ENCODE data around the gene SLC6A11. TPM values are rescaled to one million over a fixed set of nuclear protein-coding genes. Genes with fewer than 3 reads are reported as not detected.

The SLC6A11 gene
- total and polyA plus RNA-seq, 9 donors: under 0.01 to 0.33 (median 0.07) TPM; not detected in 2

DNA sequence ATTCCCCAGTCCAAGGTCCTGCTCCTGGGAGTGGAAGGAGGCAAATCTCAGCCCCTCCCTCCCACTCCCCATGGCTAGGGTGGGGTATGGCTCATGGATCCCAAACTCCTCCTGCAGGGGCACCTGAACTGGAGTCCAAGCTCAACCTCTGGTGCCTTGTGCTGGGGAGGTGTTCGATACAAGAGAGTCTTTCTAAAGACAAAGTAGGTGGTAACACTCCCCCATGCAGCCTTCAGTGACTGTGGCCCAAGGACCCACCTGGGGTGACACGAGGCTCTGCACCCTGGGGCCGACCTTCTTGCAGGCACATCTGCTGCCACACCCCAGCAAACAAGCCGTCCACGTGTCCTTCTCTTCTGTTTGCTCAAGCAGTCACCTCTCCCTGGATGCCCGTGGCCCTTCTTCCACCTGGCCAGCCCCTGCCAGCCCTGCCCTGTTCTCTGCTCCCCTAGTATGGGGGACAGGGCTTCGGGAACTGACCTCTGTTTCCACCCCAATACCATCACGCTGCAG is 36.7 kb upstream of the SLC6A11 start:
- Histone ChIP-seq H3K9me3 (no peaks in the 10 kb centered on the region), H3K36me3 (no peaks in the 10 kb centered on the region), H3K4me3 (no peak overlapping the region), H3K4me1 (ENCODE audit: insufficient read depth) (no peaks in the 10 kb centered on the region), H3K27me3 (no peaks in the 10 kb centered on the region), H3K27ac (no peak overlapping the region)
- 72 to 74% (median 73%) methylated on average over 8 of the region's 8 CpGs for WGBS, 3 donors
- no peak for DNase-seq
- intact Hi-C loops (cut with DNase I): no loop called here
- TF ChIP-seq EP300 (IDR thresholded peaks at IDR 0.05) (no peak), POLR2A (IDR thresholded peaks at IDR 0.05) (no peak)
- TF ChIP-seq, protein P1, sequence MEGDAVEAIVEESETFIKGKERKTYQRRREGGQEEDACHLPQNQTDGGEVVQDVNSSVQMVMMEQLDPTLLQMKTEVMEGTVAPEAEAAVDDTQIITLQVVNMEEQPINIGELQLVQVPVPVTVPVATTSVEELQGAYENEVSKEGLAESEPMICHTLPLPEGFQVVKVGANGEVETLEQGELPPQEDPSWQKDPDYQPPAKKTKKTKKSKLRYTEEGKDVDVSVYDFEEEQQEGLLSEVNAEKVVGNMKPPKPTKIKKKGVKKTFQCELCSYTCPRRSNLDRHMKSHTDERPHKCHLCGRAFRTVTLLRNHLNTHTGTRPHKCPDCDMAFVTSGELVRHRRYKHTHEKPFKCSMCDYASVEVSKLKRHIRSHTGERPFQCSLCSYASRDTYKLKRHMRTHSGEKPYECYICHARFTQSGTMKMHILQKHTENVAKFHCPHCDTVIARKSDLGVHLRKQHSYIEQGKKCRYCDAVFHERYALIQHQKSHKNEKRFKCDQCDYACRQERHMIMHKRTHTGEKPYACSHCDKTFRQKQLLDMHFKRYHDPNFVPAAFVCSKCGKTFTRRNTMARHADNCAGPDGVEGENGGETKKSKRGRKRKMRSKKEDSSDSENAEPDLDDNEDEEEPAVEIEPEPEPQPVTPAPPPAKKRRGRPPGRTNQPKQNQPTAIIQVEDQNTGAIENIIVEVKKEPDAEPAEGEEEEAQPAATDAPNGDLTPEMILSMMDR (IDR thresholded peaks at IDR 0.05): no peak

DNA sequence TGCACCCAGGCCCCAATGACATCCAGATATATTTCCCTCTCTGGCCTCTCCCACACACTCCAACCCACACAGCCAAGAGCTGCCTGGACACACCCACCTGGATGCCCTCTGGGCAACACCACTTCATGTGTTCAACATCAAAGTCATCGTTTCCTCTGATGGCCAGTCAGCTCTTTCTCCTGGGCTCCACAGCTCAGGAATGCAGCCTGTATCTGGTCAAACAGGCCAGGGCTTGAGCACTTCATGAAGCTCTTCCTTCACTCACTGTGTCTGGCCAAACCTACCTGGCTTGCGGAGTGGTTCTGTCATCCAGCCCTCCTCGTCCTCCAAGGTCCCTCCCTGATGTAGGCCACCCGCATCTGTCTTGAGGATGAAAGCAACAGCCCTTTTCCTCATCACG is 35.8 kb upstream of the SLC6A11 start:
- intact Hi-C loops (cut with DNase I): no loop called here
- WGBS, 3 donors: 76 to 86% (median 84%) methylated on average over 5 of the region's 5 CpGs
- TF ChIP-seq EP300 (IDR thresholded peaks at IDR 0.05) (no peak), POLR2A (IDR thresholded peaks at IDR 0.05) (no peak)
- TF ChIP-seq, protein P1 (IDR thresholded peaks at IDR 0.05): no peak

DNA sequence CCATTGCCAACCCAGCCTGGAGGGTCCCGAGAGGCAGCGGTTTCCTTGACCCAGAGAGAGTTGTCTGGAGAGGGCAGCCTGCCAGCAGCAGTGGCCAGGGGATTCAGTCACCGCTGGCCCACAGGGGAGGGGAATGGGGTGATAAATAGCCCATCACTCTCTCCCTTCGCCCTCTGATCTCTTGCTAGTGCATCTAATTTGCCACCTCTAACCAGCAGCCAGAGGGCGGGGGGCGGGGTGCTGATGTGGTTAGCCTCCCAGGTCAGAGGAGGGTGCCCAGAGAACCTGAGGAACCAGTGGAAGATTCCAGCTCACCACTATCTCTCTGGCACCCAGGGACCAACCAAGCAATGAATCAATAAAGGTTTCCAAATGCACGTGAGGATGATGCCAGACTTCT is 35.1 kb upstream of the SLC6A11 start:
- no peak for TF ChIP-seq EP300 (IDR thresholded peaks at IDR 0.05)
- TF ChIP-seq POLR2A (IDR thresholded peaks at IDR 0.05): no peak
- TF ChIP-seq, protein P1 (IDR thresholded peaks at IDR 0.05): no peak
- Histone ChIP-seq H3K4me1 (ENCODE audit: insufficient read depth) (no peaks in the 10 kb centered on the region), H3K27ac (no peak overlapping the region), H3K4me3 (no peak overlapping the region), H3K9me3 (no peaks in the 10 kb centered on the region), H3K36me3 (no peaks in the 10 kb centered on the region), H3K27me3 (no peaks in the 10 kb centered on the region)
- intact Hi-C loops (cut with DNase I): no loop called here
- no peak for DNase-seq
- WGBS, 3 donors: 54 to 59% (median 57%) methylated on average over 7 of the region's 7 CpGs

More for the DNA sequence above, 35.8 kb upstream of the SLC6A11 start:
- no peaks in the 10 kb centered on the region for H3K4me1 ChIP-seq (ENCODE audit: insufficient read depth)
- H3K27ac ChIP-seq: no peak overlapping the region
- DNase-seq: no peak
- H3K4me3 ChIP-seq: no peak overlapping the region
- no peaks in the 10 kb centered on the region for H3K9me3 ChIP-seq
- H3K36me3 ChIP-seq: no peaks in the 10 kb centered on the region
- no peaks in the 10 kb centered on the region for H3K27me3 ChIP-seq

DNA sequence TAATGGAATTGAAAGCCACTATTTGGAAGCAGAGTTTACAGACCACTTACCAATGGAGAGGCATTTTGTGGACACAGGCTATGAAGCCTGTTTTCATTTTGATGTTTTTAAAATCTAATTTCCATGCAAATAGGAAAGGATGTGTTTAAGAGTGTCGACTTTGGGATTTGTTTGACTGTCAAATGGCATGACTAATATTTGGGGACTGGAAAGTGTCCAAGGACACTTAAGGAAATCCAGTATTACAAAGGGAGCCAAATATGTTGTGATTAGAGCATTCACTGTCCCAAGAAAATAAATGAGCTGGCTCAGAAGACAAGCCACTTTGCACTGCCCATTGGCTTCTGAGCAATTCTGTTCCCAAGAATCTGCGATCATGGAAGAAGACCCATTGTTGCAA is 34.0 kb upstream of the SLC6A11 start:
- H3K27ac ChIP-seq: no peak overlapping the region
- H3K27me3 ChIP-seq: no peaks in the 10 kb centered on the region
- DNase-seq: no peak
- H3K9me3 ChIP-seq: no peaks in the 10 kb centered on the region
- 49 to 60% (median 55%) methylated on average over 2 of the region's 2 CpGs for WGBS, 3 donors
- intact Hi-C loops (cut with DNase I): no loop called here
- no peaks in the 10 kb centered on the region for H3K36me3 ChIP-seq
- no peaks in the 10 kb centered on the region for H3K4me1 ChIP-seq (ENCODE audit: insufficient read depth)
- no peak overlapping the region for H3K4me3 ChIP-seq
- TF ChIP-seq, protein P1 (IDR thresholded peaks at IDR 0.05): no peak
- TF ChIP-seq EP300 (IDR thresholded peaks at IDR 0.05) (no peak), POLR2A (IDR thresholded peaks at IDR 0.05) (no peak)
